ENCODE data around the gene COL3A1.

The COL3A1 gene

GRCh38 chr2:188974164-188974563 lies at the start of gene COL3A1:
TSS of gene COL3A1 (plus strand) at chr2:188974373. CDS start at chr2:188974490, 117 bp downstream.
- no peak for DNase-seq (ENCODE audit: low read depth)
- H3K4me3 ChIP-seq (ENCODE audit: low read depth, low read length): no peak within 1 kb of the TSS
- TF ChIP-seq MYC (IDR thresholded peaks at IDR 0.05; ENCODE audit: low read depth, low read length) (no peak), POLR2A (IDR thresholded peaks at IDR 0.05; ENCODE audit: extremely low read depth, insufficient read length) (no peak), MAX (IDR thresholded peaks at IDR 0.05; ENCODE audit: low read depth, low read length) (no peak), CTCF (IDR thresholded peaks at IDR 0.05; ENCODE audit: low read depth, low read length) (no peak)

GRCh38 chr2:188928643-188929042 lies 45.5 kb upstream of the COL3A1 start:
- no peak for TF ChIP-seq CTCF (IDR thresholded peaks at IDR 0.05; ENCODE audit: low read depth, low read length)
- no peak overlapping the region for H3K4me3 ChIP-seq (ENCODE audit: low read depth, low read length)
- DNase-seq (ENCODE audit: low read depth): no peak

GRCh38 chr2:188931361-188931760 lies 42.8 kb upstream of the COL3A1 start:
- DNase-seq (ENCODE audit: low read depth): no peak
- TF ChIP-seq CTCF (IDR thresholded peaks at IDR 0.05; ENCODE audit: low read depth, low read length) (no peak), MYC (IDR thresholded peaks at IDR 0.05; ENCODE audit: low read depth, low read length) (no peak), MAX (IDR thresholded peaks at IDR 0.05; ENCODE audit: low read depth, low read length) (no peak), POLR2A (IDR thresholded peaks at IDR 0.05; ENCODE audit: extremely low read depth, insufficient read length) (no peak)
- no peak overlapping the region for H3K4me3 ChIP-seq (ENCODE audit: low read depth, low read length)

GRCh38 chr2:188937228-188938220 lies 36.6 kb upstream of the COL3A1 start:
- DNase-seq (ENCODE audit: low read depth): no peak
- H3K4me3 ChIP-seq (ENCODE audit: low read depth, low read length): no peak overlapping the region
- TF ChIP-seq POLR2A (IDR thresholded peaks at IDR 0.05; ENCODE audit: extremely low read depth, insufficient read length) (no peak), MYC (IDR thresholded peaks at IDR 0.05; ENCODE audit: low read depth, low read length) (no peak)

GRCh38 chr2:188940171-188940570 lies 34.0 kb upstream of the COL3A1 start:
- no peak overlapping the region for H3K4me3 ChIP-seq (ENCODE audit: low read depth, low read length)
- no peak for TF ChIP-seq POLR2A (IDR thresholded peaks at IDR 0.05; ENCODE audit: extremely low read depth, insufficient read length)
- no peak for TF ChIP-seq MYC (IDR thresholded peaks at IDR 0.05; ENCODE audit: low read depth, low read length)
- TF ChIP-seq MAX (IDR thresholded peaks at IDR 0.05; ENCODE audit: low read depth, low read length): no peak
- no peak for TF ChIP-seq CTCF (IDR thresholded peaks at IDR 0.05; ENCODE audit: low read depth, low read length)
- DNase-seq (ENCODE audit: low read depth): no peak

GRCh38 chr2:188944442-188944841 lies 29.7 kb upstream of the COL3A1 start:
- no peak for DNase-seq (ENCODE audit: low read depth)
- TF ChIP-seq MYC (IDR thresholded peaks at IDR 0.05; ENCODE audit: low read depth, low read length): no peak
- TF ChIP-seq MAX (IDR thresholded peaks at IDR 0.05; ENCODE audit: low read depth, low read length): no peak
- TF ChIP-seq CTCF (IDR thresholded peaks at IDR 0.05; ENCODE audit: low read depth, low read length): no peak
- no peak for TF ChIP-seq POLR2A (IDR thresholded peaks at IDR 0.05; ENCODE audit: extremely low read depth, insufficient read length)
- H3K4me3 ChIP-seq (ENCODE audit: low read depth, low read length): no peak overlapping the region

All from NB4 (cell line).